GM21529 (cell line): Measurements from ENCODE around the gene DLL3.
"Not testable (repeated sequence)": the region's sequence is repeated elsewhere in the genome, so short reads cannot be mapped to it uniquely, and the experiment has no call there.

Experiments used
- ATAC-seq: cut with Tn5 transposase; IDR thresholded peaks from one replicate; pipeline ENCODE4 v1.9.1; 2021; ENCODE audit not compliant: unreplicated experiment

DLL3 gene

GRCh38 chr19:39498798-39499642, at the start of gene DLL3:
DLL3 (plus strand) TSS chr19:39498947; CDS start chr19:39498975, 28 bp downstream.
- no peak for ATAC-seq

DNA sequence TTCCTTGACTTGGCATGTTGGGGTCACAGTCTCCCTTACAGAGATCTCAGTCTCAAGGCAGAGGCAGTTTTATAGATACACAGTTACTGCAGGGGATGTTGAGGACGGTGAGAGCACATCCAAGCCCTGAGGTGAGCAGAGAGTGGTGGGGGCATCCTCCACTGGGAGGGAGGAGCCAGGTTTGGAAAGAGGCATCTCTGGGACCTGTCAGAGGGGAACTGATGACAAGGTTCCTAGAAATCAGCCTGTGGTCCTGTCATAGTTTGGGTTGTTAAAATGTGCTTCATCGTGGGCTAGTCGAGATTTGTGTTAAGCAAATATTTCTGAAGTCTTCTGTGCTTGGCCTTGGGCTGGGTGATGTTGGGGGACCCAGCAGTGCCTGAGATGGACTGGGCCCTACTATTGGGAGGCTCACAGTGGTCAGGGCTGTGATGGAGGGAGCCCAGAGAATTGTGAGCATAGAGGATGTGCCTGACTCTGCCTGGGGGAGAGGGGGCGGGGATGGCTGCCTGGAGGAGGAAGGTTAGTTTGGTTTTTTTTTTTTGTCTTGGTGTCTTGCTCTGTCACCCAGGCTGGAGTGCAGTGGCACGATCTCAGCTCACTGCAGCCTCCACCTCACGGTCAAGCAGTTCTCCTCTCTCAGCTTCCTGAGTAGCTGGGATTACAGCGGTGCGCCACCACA, 49.5 kb upstream of the DLL3 start:
- no peak for ATAC-seq

DNA sequence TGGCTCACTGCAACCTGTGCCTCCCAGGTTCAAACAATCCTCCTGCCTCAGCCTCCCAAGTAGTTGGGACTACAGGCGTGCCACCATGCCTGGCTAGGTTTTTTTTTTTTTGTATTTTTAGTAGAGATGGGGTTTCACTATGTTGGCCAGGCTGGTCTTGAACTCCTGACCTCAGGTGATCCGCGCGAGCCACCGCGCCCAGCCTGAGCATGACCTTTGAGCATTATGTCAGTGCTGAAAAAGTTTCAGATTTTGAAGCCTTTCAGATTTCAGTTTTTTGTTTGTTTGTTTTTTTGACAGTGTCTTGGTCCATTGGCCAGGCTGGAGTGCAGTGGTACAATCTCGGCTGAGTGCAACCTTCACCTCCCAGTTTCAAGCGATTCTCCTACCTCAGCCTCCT, 47.5 kb upstream of the DLL3 start:
- ATAC-seq = not testable (repeated sequence)

DNA sequence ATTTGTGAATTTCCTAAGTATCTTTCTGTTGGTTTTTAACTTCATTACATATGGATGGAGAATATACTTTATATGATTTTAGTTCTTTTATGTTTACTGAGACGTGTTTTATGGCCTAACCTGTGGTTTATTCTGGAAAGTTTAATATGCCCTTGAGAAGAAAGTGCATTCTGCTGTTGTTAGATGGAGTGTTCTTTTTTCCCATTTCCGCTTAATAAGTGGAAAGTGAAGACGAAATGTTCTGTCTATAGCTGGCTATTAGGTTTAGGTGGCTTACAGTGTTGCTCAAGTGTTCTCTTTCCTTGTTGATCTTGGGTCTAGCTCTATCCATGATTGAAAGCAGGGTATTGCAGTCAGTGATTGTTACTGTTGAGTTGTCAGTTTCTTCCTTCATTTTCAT, 35.3 kb upstream of the DLL3 start:
- ATAC-seq = no peak

DNA sequence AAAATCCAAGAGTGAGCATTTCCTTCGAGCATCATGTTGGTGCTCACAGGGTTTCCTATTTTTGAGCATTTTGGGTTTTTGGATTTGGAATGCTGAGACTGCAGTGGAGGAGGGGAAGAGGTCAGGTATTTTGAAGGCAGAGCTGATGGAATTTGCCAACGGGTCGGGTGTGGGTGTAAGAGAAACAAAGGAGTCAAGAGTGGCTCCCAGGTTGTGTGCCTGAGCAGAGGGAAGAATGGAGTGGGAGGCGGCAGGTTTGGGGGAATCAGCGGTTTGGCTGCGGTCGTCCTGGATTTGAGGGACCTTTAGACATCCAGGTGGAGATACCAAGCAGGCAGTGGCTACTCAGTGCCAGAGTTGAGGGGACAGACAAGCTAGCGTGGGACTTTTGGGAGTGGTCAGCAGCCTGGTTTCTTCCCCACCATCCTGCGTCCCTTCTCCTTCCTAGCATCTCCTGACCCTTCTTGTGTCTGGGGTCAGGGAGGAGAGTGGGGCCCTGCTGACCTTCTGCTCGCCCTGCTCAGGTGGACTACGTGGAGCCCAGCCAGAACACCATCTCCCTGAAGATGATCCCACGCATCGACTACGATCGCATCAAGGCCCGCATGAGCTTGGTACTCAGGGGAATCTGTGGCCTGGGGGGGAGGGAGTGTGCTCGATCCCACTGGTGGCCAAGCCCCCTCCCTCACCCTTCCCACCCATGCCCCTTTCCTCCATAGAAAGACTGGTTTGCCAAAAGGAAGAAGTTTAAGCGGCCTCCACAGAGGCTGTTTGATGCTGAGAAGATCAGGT, 32.6 kb upstream of the DLL3 start:
- ATAC-seq = no peak

DNA sequence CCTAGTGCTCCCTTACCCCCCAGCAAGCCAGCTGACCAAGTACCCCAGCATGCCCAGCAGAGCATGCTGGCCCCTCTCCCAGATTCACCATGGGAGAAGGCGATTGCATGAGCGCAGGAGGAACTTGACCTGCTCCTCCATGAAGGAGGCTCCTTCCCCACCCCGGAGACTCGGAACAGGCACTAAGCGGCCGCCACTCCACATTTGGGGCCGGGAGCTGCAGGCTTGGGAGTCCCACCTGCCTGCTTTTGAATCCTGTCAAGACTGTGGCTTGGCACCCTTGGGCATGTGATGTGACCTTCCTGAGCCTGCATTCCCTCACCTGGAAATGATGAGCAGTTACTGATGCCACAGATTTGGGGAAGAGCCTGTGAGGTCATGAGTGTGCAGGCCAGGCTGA, 30.8 kb upstream of the DLL3 start:
- no peak for ATAC-seq

DNA sequence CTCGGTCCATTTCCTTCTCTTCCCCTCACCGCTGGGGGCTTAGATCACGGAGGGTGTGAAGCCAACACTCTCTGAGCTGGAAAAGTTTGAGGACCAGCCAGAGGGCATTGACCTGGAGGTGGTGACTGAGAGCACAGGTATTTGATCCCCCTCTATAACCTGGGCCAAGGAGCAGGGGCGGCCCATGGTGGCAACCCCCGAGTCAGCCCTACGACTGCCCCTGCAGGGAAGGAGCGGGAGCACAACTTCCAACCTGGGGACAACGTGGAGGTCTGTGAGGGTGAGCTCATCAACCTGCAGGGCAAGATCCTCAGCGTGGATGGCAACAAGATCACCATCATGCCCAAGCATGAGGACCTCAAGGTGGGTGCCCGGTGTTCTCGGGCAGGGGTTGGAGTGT, 29.7 kb upstream of the DLL3 start:
- no peak for ATAC-seq

GRCh38 chr19:39469567-39469966, 29.2 kb upstream of the DLL3 start:
- ATAC-seq = no peak

GRCh38 chr19:39470724-39471339, 27.9 kb upstream of the DLL3 start:
- ATAC-seq = no peak

DNA sequence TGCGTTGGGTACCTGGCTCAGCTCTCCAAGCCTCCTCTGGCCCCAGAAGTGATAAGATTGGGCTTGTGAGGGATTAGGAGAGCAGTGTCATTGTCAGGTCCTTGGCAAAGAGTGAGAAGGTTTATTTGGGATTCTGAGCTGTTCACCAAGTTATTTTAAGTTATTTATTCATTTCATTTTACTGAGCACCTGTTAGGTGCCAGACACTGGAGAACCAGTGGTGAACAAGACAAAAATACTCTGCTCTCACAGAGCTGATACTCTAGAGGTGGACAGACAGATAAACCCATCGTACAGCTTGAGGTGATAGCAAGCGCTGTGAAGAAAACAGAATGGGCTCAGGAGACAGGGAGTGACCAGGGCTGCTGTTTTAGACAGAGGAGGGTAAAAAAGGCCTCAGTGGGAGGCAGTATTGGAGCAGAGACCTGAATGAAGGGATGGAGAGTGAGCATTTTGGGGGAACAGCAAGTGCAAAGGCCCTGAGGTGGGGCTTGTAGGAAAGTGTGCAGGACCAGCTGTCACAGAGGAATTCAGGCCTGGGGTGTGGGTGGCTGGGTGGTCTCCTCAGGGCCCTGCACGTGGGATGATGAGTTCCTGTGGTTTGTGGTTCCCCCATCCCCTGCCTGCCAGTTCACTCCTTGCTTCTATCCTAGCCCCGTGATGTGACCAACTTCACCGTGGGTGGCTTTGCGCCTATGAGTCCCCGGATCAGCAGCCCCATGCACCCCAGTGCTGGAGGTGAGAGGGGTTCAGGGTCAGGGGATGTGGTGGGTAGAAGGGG, 26.8 kb upstream of the DLL3 start:
- no peak for ATAC-seq

GRCh38 chr19:39472746-39473442, 25.9 kb upstream of the DLL3 start:
- no peak for ATAC-seq

DNA sequence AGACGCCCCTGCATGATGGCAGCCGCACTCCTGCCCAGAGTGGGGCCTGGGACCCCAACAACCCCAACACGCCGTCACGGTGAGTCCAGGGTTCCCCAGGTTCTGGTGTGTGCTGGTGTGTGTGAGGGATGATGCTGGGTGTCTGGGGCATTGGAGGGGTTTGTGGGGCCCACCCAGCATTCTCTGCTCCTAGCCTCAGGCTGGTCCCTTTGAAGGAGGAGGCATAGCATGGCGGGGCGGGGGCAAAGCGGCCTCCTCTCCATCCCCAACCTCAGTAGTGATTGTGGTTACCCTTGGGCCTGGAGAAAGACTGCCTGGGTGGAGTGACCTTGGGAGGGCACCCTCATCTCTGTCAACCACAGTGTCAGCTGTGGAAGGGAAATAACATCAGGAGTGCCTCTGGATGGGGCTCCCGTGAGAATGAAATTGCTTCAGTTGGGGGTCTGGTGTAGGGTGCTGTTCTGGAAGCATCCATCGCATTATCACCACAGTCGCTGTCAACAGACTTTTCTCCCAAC, 25.2 kb upstream of the DLL3 start:
- no peak for ATAC-seq

DNA sequence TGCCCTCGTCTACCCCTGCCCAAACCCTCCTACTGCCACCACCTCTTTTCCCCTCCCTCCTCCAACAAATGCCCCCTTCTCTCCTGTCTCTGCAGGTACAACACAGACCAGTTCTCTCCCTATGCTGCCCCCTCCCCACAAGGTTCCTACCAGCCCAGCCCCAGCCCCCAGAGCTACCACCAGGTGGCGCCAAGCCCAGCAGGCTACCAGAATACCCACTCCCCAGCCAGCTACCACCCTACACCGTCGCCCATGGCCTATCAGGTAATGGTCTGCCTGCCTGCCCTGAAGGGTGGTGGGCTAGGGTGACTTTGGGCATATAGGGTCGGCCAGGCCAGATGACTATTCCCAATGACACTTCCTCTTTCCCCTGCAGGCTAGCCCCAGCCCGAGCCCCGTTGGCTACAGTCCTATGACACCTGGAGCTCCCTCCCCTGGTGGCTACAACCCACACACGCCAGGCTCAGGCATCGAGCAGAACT, 24.6 kb upstream of the DLL3 start:
- ATAC-seq = no peak

DNA sequence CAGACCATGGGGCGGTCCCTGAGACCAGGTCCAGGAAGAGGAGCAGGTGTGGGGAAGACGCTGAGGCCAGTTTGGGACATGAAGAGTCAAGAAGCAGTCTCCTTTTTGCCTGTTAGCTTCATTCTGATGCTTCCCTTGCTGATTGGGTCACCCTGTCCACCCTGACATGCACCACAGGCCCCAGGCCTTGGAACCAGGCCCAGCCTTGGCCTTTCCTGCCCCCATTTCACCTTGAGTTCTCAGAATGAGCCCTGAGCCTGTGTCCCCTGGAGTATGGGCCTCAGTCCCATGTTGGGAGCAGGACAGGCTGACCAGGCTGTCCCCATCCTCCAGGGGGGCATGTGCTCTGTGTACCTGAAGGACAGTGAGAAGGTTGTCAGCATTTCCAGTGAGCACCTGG, 23.0 kb upstream of the DLL3 start:
- no peak for ATAC-seq

GRCh38 chr19:39479319-39479801, 19.4 kb upstream of the DLL3 start:
- not testable (repeated sequence) for ATAC-seq

- no peak for ATAC-seq
Measured at GRCh38 chr19:39479916-39480315, 18.8 kb upstream of the DLL3 start.

- ATAC-seq = peak; percentile 85
Measured at GRCh38 chr19:39480337-39481228, 18.2 kb upstream of the DLL3 start, which contains the start of gene TIMM50. TIMM50 (plus strand) TSS chr19:39480838; CDS start chr19:39480854, 16 bp downstream.

GRCh38 chr19:39481229-39481545, 17.6 kb upstream of the DLL3 start:
- peak; percentile 20 for ATAC-seq
